H9 (cell line): Measurements from ENCODE around the gene SYP. TPM values are rescaled to one million over a fixed set of nuclear protein-coding genes. Genes with fewer than 3 reads are reported as not detected.
A peak's percentile ranks its signal among the peaks of the same experiment; 100 is the strongest.

Experiments
- DNase-seq: peaks from one replicate; pipeline ENCODE4 v3.0.0-alpha.2; 2017
- H2AFZ ChIP-seq: one replicate; pipeline ENCODE4 v1.6.1; 2013; ENCODE audit warnings: mild to moderate bottlenecking, low read length, control low read depth, moderate library complexity
- H2AK5ac ChIP-seq: 2 replicates; pipeline ENCODE4 v1.6.1; 2013; ENCODE audit warnings: low read length, control low read depth, mixed read lengths; ENCODE audit not compliant: insufficient read length
- H2BK120ac ChIP-seq: one replicate; pipeline ENCODE4 v1.6.1; 2013; ENCODE audit warnings: low read depth, mild to moderate bottlenecking, low read length, control low read depth, inconsistent platforms; ENCODE audit not compliant: poor library complexity, severe bottlenecking
- H2BK12ac ChIP-seq: 2 replicates; pipeline ENCODE4 v1.6.1; 2013; ENCODE audit warnings: low read length, control low read depth, mixed read lengths, low read depth; ENCODE audit not compliant: insufficient read length
- H2BK15ac ChIP-seq: 2 replicates; pipeline ENCODE4 v1.6.1; 2013; ENCODE audit warnings: low read depth, low read length, control low read depth
- H2BK20ac ChIP-seq: one replicate; pipeline ENCODE4 v1.6.1; 2013; ENCODE audit warnings: low read depth, mild to moderate bottlenecking, low read length, control low read depth, inconsistent platforms; ENCODE audit not compliant: poor library complexity, severe bottlenecking
- H2BK5ac ChIP-seq: 2 replicates; pipeline ENCODE4 v1.6.1; 2013; ENCODE audit warnings: low read length, control low read depth, mixed read lengths; ENCODE audit not compliant: insufficient read length
- H3K14ac ChIP-seq: 2 replicates; pipeline ENCODE4 v1.6.1; 2013; ENCODE audit warnings: low read length, control low read depth; ENCODE audit not compliant: insufficient read depth
- H3K18ac ChIP-seq: 2 replicates; pipeline ENCODE4 v1.6.1; 2013; ENCODE audit warnings: low read depth, mild to moderate bottlenecking, mixed read lengths, low read length, control low read depth; ENCODE audit not compliant: insufficient read length
- H3K23ac ChIP-seq: 2 replicates; pipeline ENCODE4 v1.6.1; 2013; ENCODE audit warnings: low read length, control low read depth, mixed read lengths, low read depth; ENCODE audit not compliant: insufficient read length
- H3K23me2 ChIP-seq: 2 replicates; pipeline ENCODE4 v1.6.1; 2013; ENCODE audit warnings: low read depth, mild to moderate bottlenecking, mixed read lengths, low read length, control low read depth; ENCODE audit not compliant: insufficient read length, poor library complexity, severe bottlenecking
- H3K27ac ChIP-seq: 2 replicates; pipeline ENCODE4 v1.5.1; 2013; ENCODE audit warnings: low read length, control low read depth, mixed read lengths, low read depth; ENCODE audit not compliant: insufficient read length
- H3K27me3 ChIP-seq: 2 replicates; pipeline ENCODE4 v1.6.1; 2013; ENCODE audit warnings: low read length, control low read depth, inconsistent platforms; ENCODE audit not compliant: insufficient read depth
- H3K4ac ChIP-seq: 2 replicates; pipeline ENCODE4 v1.6.1; 2013; ENCODE audit warnings: low read depth, mild to moderate bottlenecking, control low read depth, inconsistent platforms, low read length, moderate library complexity
- H3K4me1 ChIP-seq: 2 replicates; pipeline ENCODE4 v1.6.1; 2013; ENCODE audit warnings: low read length, control low read depth, inconsistent platforms; ENCODE audit not compliant: insufficient read depth
- H3K4me2 ChIP-seq: 2 replicates; pipeline ENCODE4 v1.6.1; 2013; ENCODE audit warnings: low read length, control low read depth, mixed read lengths; ENCODE audit not compliant: insufficient read length, insufficient read depth
- H3K56ac ChIP-seq: 2 replicates; pipeline ENCODE4 v1.6.1; 2013; ENCODE audit warnings: low read depth, mild to moderate bottlenecking, mixed read lengths, low read length, control low read depth; ENCODE audit not compliant: insufficient read length
- H3K79me1 ChIP-seq: 2 replicates; pipeline ENCODE4 v1.6.1; 2013; ENCODE audit warnings: low read depth, mild to moderate bottlenecking, moderate library complexity, low read length, control low read depth, inconsistent platforms; ENCODE audit not compliant: insufficient read depth, poor library complexity, severe bottlenecking
- H3K79me2 ChIP-seq: 2 replicates; pipeline ENCODE4 v1.6.1; 2013; ENCODE audit warnings: low read length, control low read depth, inconsistent platforms; ENCODE audit not compliant: insufficient read depth
- H3K9ac ChIP-seq: 2 replicates; pipeline ENCODE4 v1.6.1; 2013; ENCODE audit warnings: low read length, control low read depth, mixed read lengths; ENCODE audit not compliant: insufficient read length; ENCODE audit errors: extremely low read depth
- H3K9me3 ChIP-seq: one replicate; pipeline ENCODE4 v1.6.1; 2013; ENCODE audit warnings: low read depth, low read length, inconsistent platforms; ENCODE audit not compliant: control insufficient read depth
- H3T11ph ChIP-seq: one replicate; pipeline ENCODE4 v1.6.1; 2013; ENCODE audit warnings: mild to moderate bottlenecking, low read length, control low read depth, inconsistent platforms
- H4K20me1 ChIP-seq: one replicate; pipeline ENCODE4 v1.6.1; 2013; ENCODE audit not compliant: control insufficient read depth, insufficient read length, insufficient read depth
- H4K5ac ChIP-seq: 2 replicates; pipeline ENCODE4 v1.6.1; 2013; ENCODE audit warnings: low read depth, mild to moderate bottlenecking, mixed read lengths, low read length, control low read depth; ENCODE audit not compliant: insufficient read length
- H4K8ac ChIP-seq: replicated peaks from 2 replicates; pipeline ENCODE4 v1.6.1; 2013; ENCODE audit warnings: low read length, control low read depth, mixed read lengths, low read depth; ENCODE audit not compliant: insufficient read length
- H4K91ac ChIP-seq: 2 replicates; pipeline ENCODE4 v1.6.1; 2013; ENCODE audit warnings: low read depth, mild to moderate bottlenecking, moderate library complexity, mixed read lengths, low read length, control low read depth; ENCODE audit not compliant: insufficient read length
- H3K27ac Mint-ChIP-seq, 3 experiments: 2 replicates in 2 of 3; 3 replicates in 1 of 3; pipeline ENCODE4 v1.8.0; 2020 to 2021; ENCODE audit warnings: mixed read lengths in 3 of 3, mild to moderate bottlenecking in 1 of 3, moderate library complexity in 1 of 3
- H3K27me3 Mint-ChIP-seq: 2 replicates; pipeline ENCODE4 v1.8.0; 2021; ENCODE audit warnings: low read depth, mild to moderate bottlenecking, moderate library complexity, mixed read lengths
- H3K36me3 Mint-ChIP-seq, 3 experiments: 2 replicates in 2 of 3; 3 replicates in 1 of 3; pipeline ENCODE4 v1.8.0; 2020 to 2021; ENCODE audit warnings: low read depth in 3 of 3, mixed read lengths in 3 of 3; ENCODE audit not compliant: insufficient read depth in 1 of 3
- H3K4me1 Mint-ChIP-seq, 2 experiments: 2 replicates each; pipeline ENCODE4 v1.8.0; 2020; ENCODE audit warnings: mixed read lengths in 2 of 2
- H3K4me3 Mint-ChIP-seq, 2 experiments: 2 replicates in 1 of 2; 3 replicates in 1 of 2; pipeline ENCODE4 v1.8.0; 2020 to 2021; ENCODE audit warnings: mild to moderate bottlenecking in 2 of 2, mixed read lengths in 2 of 2, moderate library complexity in 1 of 2
- H3K9me3 Mint-ChIP-seq, 2 experiments: 2 replicates in 1 of 2; 3 replicates in 1 of 2; pipeline ENCODE4 v1.8.0; 2020; ENCODE audit warnings: mild to moderate bottlenecking in 2 of 2, mixed read lengths in 2 of 2, moderate library complexity in 1 of 2
- WGBS: extraction: QIAGEN DNeasy Blood & Tissue Kit; methylation state at CpG from one replicate; pipeline ENCODE4 v1.1.7; 2013; ENCODE audit warnings: missing lambda C conversion rate, low lambda C conversion rate, mixed read lengths; ENCODE audit not compliant: insufficient read length; ENCODE audit errors: extremely low coverage; 5-methylcytosine and 5-hydroxymethylcytosine counted together
- total RNA-seq: library from RNA; stranded (reverse); gene quantifications from 2 replicates; pipeline ENCODE4 v1.2.1, GENCODE V29; 2021
- TF ChIP-seq, protein P1 (sequence below): fragments of 200-600 bp; sonication (generic); conservative IDR thresholded peaks from 3 replicates; pipeline ENCODE4 v1.8.0; 2021; ENCODE audit warnings: antibody characterized with exemption, mild to moderate bottlenecking

The SYP gene
- total RNA-seq, 1 experiment from 2014 or later, result 1.8 TPM

- H3K36me3 Mint-ChIP-seq, result peaks cover 8 to 17% (median 15%) of the 10 kb centered on the region in 3 experiments; a peak in 6 of 7 replicates
- no peak overlapping the region for H2BK20ac ChIP-seq
- WGBS, result no CpG with 5 or more reads among the region's 2 CpGs
- no peak overlapping the region for H3K27ac ChIP-seq
- no peak overlapping the region for H4K8ac ChIP-seq
- peaks cover under 1% of the 10 kb centered on the region for H3K23me2 ChIP-seq
- H2AFZ ChIP-seq, result no peak overlapping the region
- no peak overlapping the region for H4K91ac ChIP-seq
- H2BK5ac ChIP-seq, result no peak overlapping the region
- H3K4me3 Mint-ChIP-seq, result no peak overlapping the region
- H3K18ac ChIP-seq, result no peak overlapping the region
- no peak overlapping the region for H3K9ac ChIP-seq
- no peak overlapping the region for H3T11ph ChIP-seq
- no peak overlapping the region for H3K23ac ChIP-seq
- H3K4me1 Mint-ChIP-seq, result peaks cover 8 to 20% of the 10 kb centered on the region in 2 experiments
- peaks cover 73 to 78% of the 10 kb centered on the region in 2 experiments for H3K9me3 Mint-ChIP-seq
- H3K27ac Mint-ChIP-seq, result peak overlapping the region in 1 of 3 experiments; percentile 17; a peak in 2 of 7 replicates
- no peaks in the 10 kb centered on the region for H4K20me1 ChIP-seq
- H2BK15ac ChIP-seq, result no peak overlapping the region
- H2BK12ac ChIP-seq, result no peak overlapping the region
- no peak for DNase-seq
- H3K4ac ChIP-seq, result no peak overlapping the region
- H2BK120ac ChIP-seq, result no peak overlapping the region
- H3K9me3 ChIP-seq, result peaks cover 21% of the 10 kb centered on the region
- no peaks in the 10 kb centered on the region for H3K4me1 ChIP-seq
- no peak overlapping the region for H3K14ac ChIP-seq
- TF ChIP-seq, protein P1, sequence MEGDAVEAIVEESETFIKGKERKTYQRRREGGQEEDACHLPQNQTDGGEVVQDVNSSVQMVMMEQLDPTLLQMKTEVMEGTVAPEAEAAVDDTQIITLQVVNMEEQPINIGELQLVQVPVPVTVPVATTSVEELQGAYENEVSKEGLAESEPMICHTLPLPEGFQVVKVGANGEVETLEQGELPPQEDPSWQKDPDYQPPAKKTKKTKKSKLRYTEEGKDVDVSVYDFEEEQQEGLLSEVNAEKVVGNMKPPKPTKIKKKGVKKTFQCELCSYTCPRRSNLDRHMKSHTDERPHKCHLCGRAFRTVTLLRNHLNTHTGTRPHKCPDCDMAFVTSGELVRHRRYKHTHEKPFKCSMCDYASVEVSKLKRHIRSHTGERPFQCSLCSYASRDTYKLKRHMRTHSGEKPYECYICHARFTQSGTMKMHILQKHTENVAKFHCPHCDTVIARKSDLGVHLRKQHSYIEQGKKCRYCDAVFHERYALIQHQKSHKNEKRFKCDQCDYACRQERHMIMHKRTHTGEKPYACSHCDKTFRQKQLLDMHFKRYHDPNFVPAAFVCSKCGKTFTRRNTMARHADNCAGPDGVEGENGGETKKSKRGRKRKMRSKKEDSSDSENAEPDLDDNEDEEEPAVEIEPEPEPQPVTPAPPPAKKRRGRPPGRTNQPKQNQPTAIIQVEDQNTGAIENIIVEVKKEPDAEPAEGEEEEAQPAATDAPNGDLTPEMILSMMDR, result no peak
- no peak overlapping the region for H3K56ac ChIP-seq
- no peak overlapping the region for H4K5ac ChIP-seq
- peaks cover 12% of the 10 kb centered on the region for H3K27me3 Mint-ChIP-seq
- no peaks in the 10 kb centered on the region for H3K79me1 ChIP-seq
- no peaks in the 10 kb centered on the region for H3K79me2 ChIP-seq
- H2AK5ac ChIP-seq, result no peak overlapping the region
- H3K4me2 ChIP-seq, result no peak overlapping the region
- no peaks in the 10 kb centered on the region for H3K27me3 ChIP-seq
These were observed 6.4 kb downstream of the SYP start for GRCh38 chrX:49193542-49193964.
